Measurements from ENCODE around the gene CNTNAP5. TPM values are rescaled to one million over a fixed set of nuclear protein-coding genes. Genes with fewer than 3 reads are reported as not detected.

The CNTNAP5 gene
- total and polyA plus RNA-seq, 2 of the 4 experiments (the other 2 are of a cell fraction) = not detected

- ChIA-PET CTCF (no interaction called here), POLR2A (ENCODE audit: unreplicated experiment) (no interaction called here)
- H3K18ac ChIP-seq (ENCODE audit: low read depth, low read length) = peak overlapping the region; percentile 86
- H3K9ac ChIP-seq (ENCODE audit: low read depth, low read length) = no peak overlapping the region
- BruUV-seq (replicated peaks) = no TSS peak
- H3K23ac ChIP-seq (ENCODE audit: low read depth, low read length) = no peak overlapping the region
- DNase-seq = peak; percentile 33
- H4K5ac ChIP-seq (ENCODE audit: low read depth, low read length) = peak overlapping the region; percentile 63
- in situ Hi-C loops (cut with MboI; ENCODE audit: low sequenced_read_pairs) (no loop called here), intact Hi-C loops (cut with micrococcal nuclease) (no loop called here), dilution Hi-C loops (cut with HindIII; ENCODE audit: low sequenced_read_pairs, unreplicated experiment) (no loop called here)
- peaks cover 15% of the 10 kb centered on the region for H3K4me1 ChIP-seq (ENCODE audit: control insufficient read depth, insufficient read depth, low read length)
- H4K20me1 ChIP-seq (ENCODE audit: insufficient read depth, low read length) = no peaks in the 10 kb centered on the region
- H2BK5ac ChIP-seq (ENCODE audit: low read depth, low read length, poor library complexity, severe bottlenecking) = peak overlapping the region; percentile 60
- peak overlapping the region; percentile 56 for H4K91ac ChIP-seq (ENCODE audit: insufficient read depth, low read depth, low read length)
- TF ChIP-seq SMC3 (IDR thresholded peaks at IDR 0.05; ENCODE audit: low read depth, low read length) (no peak), MXI1 (IDR thresholded peaks at IDR 0.05; ENCODE audit: borderline replicate concordance, low read depth, low read length) (no peak), BHLHE40 (IDR thresholded peaks at IDR 0.05; ENCODE audit: low read depth, low read length) (no peak), ELK1 (IDR thresholded peaks at IDR 0.05; ENCODE audit: borderline replicate concordance, low read depth, low read length) (no peak), POLR2A (IDR thresholded peaks at IDR 0.05; ENCODE audit: low read depth, low read length) (no peak), RFX5 (IDR thresholded peaks at IDR 0.05; ENCODE audit: low read depth, low read length) (no peak), CEBPB (IDR thresholded peaks at IDR 0.05; ENCODE audit: low read depth, low read length) (no peak), RAD21 (IDR thresholded peaks at IDR 0.05; ENCODE audit: low read length) (no peak), FOS (IDR thresholded peaks at IDR 0.05; ENCODE audit: low read depth, low read length) (no peak), CHD1 (IDR thresholded peaks at IDR 0.05; ENCODE audit: low read depth, low read length) (no peak), RCOR1 (IDR thresholded peaks at IDR 0.05; ENCODE audit: insufficient replicate concordance, low read length) (no peak), CTCF (conservative IDR thresholded peaks at IDR 0.05; ENCODE audit: low read depth, low read length) (no peak), MAZ (IDR thresholded peaks at IDR 0.05; ENCODE audit: borderline replicate concordance, low read depth, low read length) (no peak), NFE2L2 (IDR thresholded peaks at IDR 0.05; ENCODE audit: low read depth, low read length) (no peak), MAFK (IDR thresholded peaks at IDR 0.05; ENCODE audit: low read depth, low read length) (no peak)
- TF ChIP-seq, protein P1, sequence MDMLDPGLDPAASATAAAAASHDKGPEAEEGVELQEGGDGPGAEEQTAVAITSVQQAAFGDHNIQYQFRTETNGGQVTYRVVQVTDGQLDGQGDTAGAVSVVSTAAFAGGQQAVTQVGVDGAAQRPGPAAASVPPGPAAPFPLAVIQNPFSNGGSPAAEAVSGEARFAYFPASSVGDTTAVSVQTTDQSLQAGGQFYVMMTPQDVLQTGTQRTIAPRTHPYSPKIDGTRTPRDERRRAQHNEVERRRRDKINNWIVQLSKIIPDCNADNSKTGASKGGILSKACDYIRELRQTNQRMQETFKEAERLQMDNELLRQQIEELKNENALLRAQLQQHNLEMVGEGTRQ (IDR thresholded peaks at IDR 0.05; ENCODE audit: low read depth, low read length) = no peak
- no peaks in the 10 kb centered on the region for H3K9me3 ChIP-seq (ENCODE audit: control insufficient read depth, insufficient read depth, low read length)
- 0 out of 2 replicates have a peak, but pooled peaks cover 3% of the 10 kb centered on the region for H3K9me1 ChIP-seq (ENCODE audit: insufficient read depth, low read length)
- peak overlapping the region; percentile 76; the same call in 1 of the 2 replicates for H2AK5ac ChIP-seq (ENCODE audit: low read depth, low read length)
- peak overlapping the region; percentile 84 for H3K14ac ChIP-seq (replicated peaks; ENCODE audit: low read depth, low read length)
- peak overlapping the region; percentile 72; the same call in 1 of the 2 replicates for H3K4ac ChIP-seq (ENCODE audit: low read depth, low read length)
- no peaks in the 10 kb centered on the region for H3K36me3 ChIP-seq (ENCODE audit: control insufficient read depth, insufficient read depth, low read length)
- no peak overlapping the region for H3K4me2 ChIP-seq (ENCODE audit: low read depth, low read length)
- H4K8ac ChIP-seq (ENCODE audit: low read depth in 2 of 2, low read length in 2 of 2) = peak overlapping the region; percentile 28 to 64; a peak in 2 of 4 replicates
- peak overlapping the region; percentile 16; the same call in 1 of the 2 replicates for H3K56ac ChIP-seq (ENCODE audit: extremely low read depth, insufficient read depth, low read length)
- no peaks in the 10 kb centered on the region for H3K27me3 ChIP-seq (ENCODE audit: control insufficient read depth, insufficient read depth, low read length)
- no peak overlapping the region for H3K4me3 ChIP-seq (ENCODE audit: insufficient read depth, low read depth, low read length)
- H2BK20ac ChIP-seq (ENCODE audit: low read depth, low read length) = peak overlapping the region; percentile 92
- H3K27ac ChIP-seq (ENCODE audit: insufficient read depth, low read length) = no peak overlapping the region
- peak overlapping the region; percentile 42; the same call in 2 of the 3 replicates for H2BK15ac ChIP-seq (ENCODE audit: low read depth, low read length)
- peak overlapping the region; percentile 80 for H2AFZ ChIP-seq (replicated peaks; ENCODE audit: low read length, poor library complexity)
- H2AK9ac ChIP-seq (replicated peaks; ENCODE audit: low read depth, low read length, poor library complexity) = peak overlapping the region; percentile 4
- H2BK120ac ChIP-seq (ENCODE audit: low read depth, low read length) = peak overlapping the region; percentile 78
- ATAC-seq (ENCODE audit: low read depth) = peak; percentile 62; the same call in 1 of the 2 replicates
- WGBS, 2 experiments (ENCODE audit: extremely low coverage in 2 of 2, insufficient read length in 1 of 2) = no CpG with 5 or more reads among the region's 2 CpGs
- H3K79me1 ChIP-seq (ENCODE audit: low read depth in 1 of 2, low read length in 2 of 2) = no peaks in the 10 kb centered on the region
Observed at GRCh38 chr2:124678043-124678442, 653.0 kb downstream of the CNTNAP5 start.

Measured in IMR-90 (cell line).